Measurements from ENCODE around the gene AGAP3. TPM values are rescaled to one million over a fixed set of nuclear protein-coding genes. Genes with fewer than 3 reads are reported as not detected.
A peak's percentile ranks its signal among the peaks of the same experiment; 100 is the strongest.

AGAP3 gene
- total and polyA plus RNA-seq, 4 donors: 75.9 to 194 (median 110) TPM

DNA sequence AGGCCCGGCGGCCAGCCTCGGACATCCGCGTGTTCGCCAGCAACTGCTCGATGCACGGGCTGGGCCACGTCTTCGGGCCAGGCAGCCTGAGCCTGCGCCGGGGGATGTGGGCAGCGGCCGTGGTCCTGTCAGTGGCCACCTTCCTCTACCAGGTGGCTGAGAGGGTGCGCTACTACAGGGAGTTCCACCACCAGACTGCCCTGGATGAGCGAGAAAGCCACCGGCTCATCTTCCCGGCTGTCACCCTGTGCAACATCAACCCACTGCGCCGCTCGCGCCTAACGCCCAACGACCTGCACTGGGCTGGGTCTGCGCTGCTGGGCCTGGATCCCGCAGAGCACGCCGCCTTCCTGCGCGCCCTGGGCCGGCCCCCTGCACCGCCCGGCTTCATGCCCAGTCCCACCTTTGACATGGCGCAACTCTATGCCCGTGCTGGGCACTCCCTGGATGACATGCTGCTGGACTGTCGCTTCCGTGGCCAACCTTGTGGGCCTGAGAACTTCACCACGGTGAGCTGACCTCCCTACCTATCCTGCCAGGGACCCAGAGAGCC, 37.3 kb upstream of the AGAP3 start:
- no peaks in the 10 kb centered on the region for H3K9me3 ChIP-seq (ENCODE audit: control insufficient read depth in 4 of 4, insufficient read depth in 3 of 4, low read length in 3 of 4)
- peaks cover 0 to 6% (median 1%) of the 10 kb centered on the region in 4 donors for H3K36me3 ChIP-seq (ENCODE audit: control insufficient read depth in 4 of 4, insufficient read depth in 4 of 4, low read length in 4 of 4)
- WGBS, 2 donors: 90 to 94% methylated on average over 38 of the region's 38 CpGs
- TF ChIP-seq, protein P1, sequence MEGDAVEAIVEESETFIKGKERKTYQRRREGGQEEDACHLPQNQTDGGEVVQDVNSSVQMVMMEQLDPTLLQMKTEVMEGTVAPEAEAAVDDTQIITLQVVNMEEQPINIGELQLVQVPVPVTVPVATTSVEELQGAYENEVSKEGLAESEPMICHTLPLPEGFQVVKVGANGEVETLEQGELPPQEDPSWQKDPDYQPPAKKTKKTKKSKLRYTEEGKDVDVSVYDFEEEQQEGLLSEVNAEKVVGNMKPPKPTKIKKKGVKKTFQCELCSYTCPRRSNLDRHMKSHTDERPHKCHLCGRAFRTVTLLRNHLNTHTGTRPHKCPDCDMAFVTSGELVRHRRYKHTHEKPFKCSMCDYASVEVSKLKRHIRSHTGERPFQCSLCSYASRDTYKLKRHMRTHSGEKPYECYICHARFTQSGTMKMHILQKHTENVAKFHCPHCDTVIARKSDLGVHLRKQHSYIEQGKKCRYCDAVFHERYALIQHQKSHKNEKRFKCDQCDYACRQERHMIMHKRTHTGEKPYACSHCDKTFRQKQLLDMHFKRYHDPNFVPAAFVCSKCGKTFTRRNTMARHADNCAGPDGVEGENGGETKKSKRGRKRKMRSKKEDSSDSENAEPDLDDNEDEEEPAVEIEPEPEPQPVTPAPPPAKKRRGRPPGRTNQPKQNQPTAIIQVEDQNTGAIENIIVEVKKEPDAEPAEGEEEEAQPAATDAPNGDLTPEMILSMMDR (IDR thresholded peaks at IDR 0.05; ENCODE audit: control extremely low read depth, extremely low read depth): no peak
- H3K9ac ChIP-seq (ENCODE audit: insufficient read depth in 1 of 2, low read length in 2 of 2): no peak overlapping the region
- H3K4me3 ChIP-seq: no peak overlapping the region
- H3K27me3 ChIP-seq (ENCODE audit: control insufficient read depth in 3 of 3, insufficient read depth in 3 of 3, low read length in 2 of 3): peaks cover 0 to 5% (median 0%) of the 10 kb centered on the region in 3 donors
- ATAC-seq (ENCODE audit: insufficient read depth, low FRiP score) (no peak), DNase-seq (no peak)
- peaks cover 0 to 26% (median 5%) of the 10 kb centered on the region in 5 donors for H3K4me1 ChIP-seq (ENCODE audit: control insufficient read depth in 5 of 5, insufficient read depth in 5 of 5, low read length in 5 of 5)
- H3K27ac ChIP-seq (ENCODE audit: low read depth in 1 of 2, low read length in 1 of 2): no peak overlapping the region

DNA sequence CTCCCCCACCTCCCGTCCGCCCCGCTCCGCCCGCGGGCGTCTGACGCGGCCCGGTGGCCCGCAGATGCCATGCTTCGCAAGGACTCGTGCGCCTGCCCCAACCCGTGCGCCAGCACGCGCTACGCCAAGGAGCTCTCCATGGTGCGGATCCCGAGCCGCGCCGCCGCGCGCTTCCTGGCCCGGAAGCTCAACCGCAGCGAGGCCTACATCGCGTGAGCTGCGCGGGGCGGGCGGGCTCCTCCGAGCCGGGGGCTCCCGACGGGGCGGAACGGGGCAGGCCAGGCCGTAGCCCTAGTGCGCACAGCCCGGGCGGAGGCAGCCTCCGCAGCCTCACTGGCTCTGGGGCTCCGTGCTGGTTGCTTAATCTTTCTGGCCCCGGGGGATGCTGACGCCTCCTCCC, 35.2 kb upstream of the AGAP3 start:
- no peak overlapping the region for H3K9ac ChIP-seq (ENCODE audit: insufficient read depth in 1 of 2, low read length in 2 of 2)
- ATAC-seq (ENCODE audit: insufficient read depth, low FRiP score) (peak; percentile 54), DNase-seq (peak; percentile 73 to 85 (median 78))
- no peak overlapping the region for H3K27ac ChIP-seq (ENCODE audit: low read depth in 1 of 2, low read length in 1 of 2)
- TF ChIP-seq, protein P1 (IDR thresholded peaks at IDR 0.05; ENCODE audit: control extremely low read depth, extremely low read depth): no peak
- H3K9me3 ChIP-seq (ENCODE audit: control insufficient read depth in 4 of 4, insufficient read depth in 3 of 4, low read length in 3 of 4): no peaks in the 10 kb centered on the region
- 0 to 3% methylated on average over 43 to 50 of the region's 50 CpGs for WGBS, 2 donors
- H3K36me3 ChIP-seq (ENCODE audit: control insufficient read depth in 4 of 4, insufficient read depth in 4 of 4, low read length in 4 of 4): peaks cover 0 to 3% (median 0%) of the 10 kb centered on the region in 4 donors
- no peak overlapping the region for H3K4me3 ChIP-seq
- H3K4me1 ChIP-seq (ENCODE audit: control insufficient read depth in 5 of 5, insufficient read depth in 5 of 5, low read length in 5 of 5): peaks cover 0 to 24% (median 5%) of the 10 kb centered on the region in 5 donors
- H3K27me3 ChIP-seq (ENCODE audit: control insufficient read depth in 3 of 3, insufficient read depth in 3 of 3, low read length in 2 of 3): peaks cover 0 to 5% (median 0%) of the 10 kb centered on the region in 3 donors

DNA sequence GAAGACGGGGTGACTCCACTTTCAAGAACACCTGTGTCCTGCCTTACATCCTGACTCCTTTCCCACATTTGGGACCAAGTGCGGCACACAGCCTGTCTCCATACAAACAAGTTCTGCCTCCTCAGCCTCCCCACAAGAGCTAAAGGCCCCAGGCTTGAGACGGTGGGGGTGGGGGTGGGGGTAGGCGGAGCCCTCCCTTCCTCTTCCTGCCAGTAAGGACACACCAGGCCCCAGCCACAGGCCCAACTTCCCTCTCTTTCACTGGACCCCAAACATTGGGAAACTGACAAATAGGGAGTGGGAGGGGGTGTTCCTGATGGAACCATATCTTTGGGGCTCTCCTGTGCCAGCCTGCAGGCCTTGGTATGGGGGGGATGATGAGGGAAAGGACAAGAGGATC, 33.2 kb upstream of the AGAP3 start:
- H3K9ac ChIP-seq (ENCODE audit: insufficient read depth in 1 of 2, low read length in 2 of 2): no peak overlapping the region
- H3K36me3 ChIP-seq (ENCODE audit: control insufficient read depth in 4 of 4, insufficient read depth in 4 of 4, low read length in 4 of 4): no peaks in the 10 kb centered on the region
- peaks cover 0 to 16% (median 9%) of the 10 kb centered on the region in 5 donors for H3K4me1 ChIP-seq (ENCODE audit: control insufficient read depth in 5 of 5, insufficient read depth in 5 of 5, low read length in 5 of 5)
- H3K27me3 ChIP-seq (ENCODE audit: control insufficient read depth in 3 of 3, insufficient read depth in 3 of 3, low read length in 2 of 3): peaks cover 0 to 5% (median 0%) of the 10 kb centered on the region in 3 donors
- H3K27ac ChIP-seq (ENCODE audit: low read depth in 1 of 2, low read length in 1 of 2): no peak overlapping the region
- 41 to 65% methylated on average over 4 of the region's 4 CpGs for WGBS, 2 donors
- H3K9me3 ChIP-seq (ENCODE audit: control insufficient read depth in 4 of 4, insufficient read depth in 3 of 4, low read length in 3 of 4): no peaks in the 10 kb centered on the region
- TF ChIP-seq, protein P1 (IDR thresholded peaks at IDR 0.05; ENCODE audit: control extremely low read depth, extremely low read depth): no peak
- no peak for DNase-seq
- no peak for ATAC-seq (ENCODE audit: insufficient read depth, low FRiP score)
- H3K4me3 ChIP-seq: no peak overlapping the region

DNA sequence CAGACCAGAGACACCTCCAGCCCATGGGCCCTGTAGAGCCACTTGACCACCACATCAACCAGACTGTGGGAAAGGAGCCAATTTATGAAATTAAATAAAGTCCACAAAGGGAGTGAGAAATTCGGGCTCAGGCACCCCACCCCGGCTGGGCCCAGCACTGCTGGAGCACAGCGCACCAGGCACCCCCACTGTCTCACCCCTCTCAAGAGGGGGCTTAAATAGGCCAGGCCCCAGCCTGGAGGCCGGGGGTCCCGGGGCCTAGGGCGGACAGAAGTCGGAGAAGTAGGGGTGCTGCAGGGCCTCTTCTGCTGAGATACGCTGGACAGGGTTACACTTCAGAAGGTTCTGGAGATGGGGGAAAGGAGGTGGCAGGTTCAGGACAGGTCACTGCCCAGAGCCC, 32.5 kb upstream of the AGAP3 start:
- TF ChIP-seq, protein P1 (IDR thresholded peaks at IDR 0.05; ENCODE audit: control extremely low read depth, extremely low read depth): no peak
- Histone ChIP-seq H3K36me3 (ENCODE audit: control insufficient read depth in 4 of 4, insufficient read depth in 4 of 4, low read length in 4 of 4) (no peaks in the 10 kb centered on the region), H3K27ac (ENCODE audit: low read depth in 1 of 2, low read length in 1 of 2) (no peak overlapping the region), H3K27me3 (ENCODE audit: control insufficient read depth in 3 of 3, insufficient read depth in 3 of 3, low read length in 2 of 3) (peaks cover 0 to 5% (median 0%) of the 10 kb centered on the region in 3 donors), H3K9me3 (ENCODE audit: control insufficient read depth in 4 of 4, insufficient read depth in 3 of 4, low read length in 3 of 4) (no peaks in the 10 kb centered on the region), H3K4me1 (ENCODE audit: control insufficient read depth in 5 of 5, insufficient read depth in 5 of 5, low read length in 5 of 5) (peaks cover 0 to 19% (median 13%) of the 10 kb centered on the region in 5 donors), H3K9ac (ENCODE audit: insufficient read depth in 1 of 2, low read length in 2 of 2) (no peak overlapping the region), H3K4me3 (no peak overlapping the region)
- DNase-seq: no peak
- ATAC-seq (ENCODE audit: insufficient read depth, low FRiP score): no peak
- 89 to 98% methylated on average over 8 of the region's 8 CpGs for WGBS, 2 donors
